SK-N-SH (cell line): Measurements from ENCODE around the gene PDIA6. TPM values are rescaled to one million over a fixed set of nuclear protein-coding genes. Genes with fewer than 3 reads are reported as not detected.

Source experiments
- CTCF ChIA-PET: fragments of 300-600, 350-600 bp; formaldehyde crosslinking; extraction: SDS; loops from one replicate; lab custom pipeline; 2021; lab: Yijun Ruan, JAX
- POLR2A ChIA-PET: fragments of 350-600 bp; sonication (Branson Sonifier 250); formaldehyde crosslinking; extraction: SDS; loops from one replicate; lab custom pipeline; 2020; ENCODE audit warnings: antibody characterized with exemption, inconsistent platforms; lab: Yijun Ruan, JAX
- DNase-seq: peaks from one replicate; pipeline ENCODE4 v3.0.0; 2012
- H2AFZ ChIP-seq: fragments of 200-600 bp; sonication (generic); 2 replicates; pipeline ENCODE4 v1.8.1; 2016; ENCODE audit warnings: antibody characterized with exemption, mild to moderate bottlenecking, low read depth
- H3F3A ChIP-seq: fragments of 200-600 bp; sonication (generic); replicated peaks from 2 replicates; pipeline ENCODE3; 2016; ENCODE audit warnings: antibody characterized with exemption, mild to moderate bottlenecking; ENCODE audit not compliant: insufficient read depth
- H3K27ac ChIP-seq, 2 experiments: fragments of 200-500 bp in 1 of 2; fragments of 200-600 bp in 1 of 2; sonication (Bioruptor generic) in 1 of 2; sonication (generic), shearing (Covaris generic) in 1 of 2; 2 replicates each; pipeline versions ENCODE4 v1.5.1 to v1.6.1; 2014 to 2016; ENCODE audit warnings: low read depth in 2 of 2, inconsistent platforms in 1 of 2, low read length in 1 of 2, mild to moderate bottlenecking in 1 of 2, mixed read lengths in 1 of 2
- H3K27me3 ChIP-seq: fragments of 200-600 bp; sonication (generic), shearing (Covaris generic); 2 replicates; pipeline ENCODE4 v1.6.1; 2016; ENCODE audit warnings: mixed run types; ENCODE audit not compliant: insufficient read depth
- H3K36me3 ChIP-seq, 2 experiments: fragments of 200-500 bp in 1 of 2; fragments of 200-600 bp in 1 of 2; sonication (Bioruptor generic) in 1 of 2; sonication (generic) in 1 of 2; replicated peaks in 1 of 2; 2 replicates each; pipeline versions ENCODE3 to v1.5.1; 2014 to 2016; ENCODE audit warnings: low read length in 1 of 2, mild to moderate bottlenecking in 1 of 2; ENCODE audit not compliant: insufficient read depth in 2 of 2, control insufficient read depth in 1 of 2
- H3K4me1 ChIP-seq, 2 experiments: fragments of 200-500 bp in 1 of 2; fragments of 200-600 bp in 1 of 2; sonication (Bioruptor generic) in 1 of 2; sonication (generic), shearing (Covaris generic) in 1 of 2; 2 replicates each; pipeline versions ENCODE4 v1.5.1 to v1.6.1; 2014 to 2016; ENCODE audit warnings: low read depth in 1 of 2, low read length in 1 of 2, mixed run types in 1 of 2; ENCODE audit not compliant: insufficient read depth in 2 of 2, control insufficient read depth in 1 of 2
- H3K4me2 ChIP-seq: fragments of 200-600 bp; sonication (generic), shearing (Covaris generic); 2 replicates; pipeline ENCODE4 v1.6.1; 2017; ENCODE audit warnings: mixed run types
- H3K4me3 ChIP-seq, 2 experiments: fragments of 200-500 bp in 1 of 2; fragments of 200-600 bp in 1 of 2; sonication (Bioruptor generic) in 1 of 2; sonication (generic), shearing (Covaris generic) in 1 of 2; 2 replicates each; pipeline versions ENCODE4 v1.5.1 to v1.8.1; 2014 to 2016; ENCODE audit warnings: low read depth in 2 of 2, inconsistent platforms in 1 of 2, low read length in 1 of 2, mild to moderate bottlenecking in 1 of 2, mixed read lengths in 1 of 2, moderate library complexity in 1 of 2
- H3K79me2 ChIP-seq: fragments of 200-600 bp; sonication (generic); 2 replicates; pipeline ENCODE4 v1.8.1; 2017; ENCODE audit warnings: mild to moderate bottlenecking; ENCODE audit not compliant: insufficient read depth
- H3K9ac ChIP-seq: fragments of 200-600 bp; sonication (generic); 2 replicates; pipeline ENCODE4 v1.6.1; 2017; ENCODE audit warnings: mixed run types
- H3K9me2 ChIP-seq: fragments of 200-600 bp; sonication (generic); 2 replicates; pipeline ENCODE4 v1.6.1; 2017; ENCODE audit warnings: mixed run types
- H3K9me3 ChIP-seq: fragments of 200-600 bp; sonication (generic); 2 replicates; pipeline ENCODE4 v1.6.1; 2017; ENCODE audit warnings: mixed run types, mild to moderate bottlenecking, moderate library complexity
- H4K20me1 ChIP-seq: fragments of 200-600 bp; sonication (generic); 2 replicates; pipeline ENCODE4 v1.6.1; 2017; ENCODE audit warnings: mild to moderate bottlenecking, mixed run types; ENCODE audit not compliant: insufficient read depth
- CTCF ChIP-seq: fragments of 200-600 bp; sonication (generic); IDR thresholded peaks from 2 replicates; pipeline ENCODE4 v1.6.1; 2017; ENCODE audit warnings: antibody characterized with exemption, mild to moderate bottlenecking, moderate library complexity
- ELF1 ChIP-seq: IDR thresholded peaks from 2 replicates; pipeline ENCODE4 v1.4.0; 2012
- FOSL2 ChIP-seq: IDR thresholded peaks from 2 replicates; pipeline ENCODE4 v1.4.0; 2012; ENCODE audit warnings: low read depth, mild to moderate bottlenecking, moderate library complexity, borderline replicate concordance
- FOXJ3 ChIP-seq: sonication (generic); formaldehyde crosslinking; IDR thresholded peaks from 2 replicates; pipeline ENCODE4 v1.5.1; 2020; ENCODE audit warnings: mild to moderate bottlenecking, missing genetic modification reagents
- GATA2 ChIP-seq: sonication (generic); formaldehyde crosslinking; IDR thresholded peaks from 2 replicates; pipeline ENCODE4 v1.5.0; 2020; ENCODE audit warnings: mild to moderate bottlenecking, missing genetic modification reagents
- POLR2AphosphoS5 ChIP-seq: IDR thresholded peaks from 2 replicates; pipeline ENCODE4 v1.6.1; 2012; ENCODE audit warnings: low read depth, low read length
- REST ChIP-seq: IDR thresholded peaks from 2 replicates; pipeline ENCODE4 v1.6.1; 2012; ENCODE audit warnings: mild to moderate bottlenecking, low read depth, low read length, moderate library complexity
- RFX5 ChIP-seq: IDR thresholded peaks from 2 replicates; pipeline ENCODE4 v1.6.1; 2012; ENCODE audit warnings: mild to moderate bottlenecking, improper control_type of control experiment, low read length
- SIN3A ChIP-seq: IDR thresholded peaks from 2 replicates; pipeline ENCODE4 v1.6.1; 2012; ENCODE audit warnings: low read depth, mild to moderate bottlenecking, low read length, moderate library complexity, borderline replicate concordance
- TAF1 ChIP-seq: IDR thresholded peaks from 2 replicates; pipeline ENCODE4 v1.6.1; 2012; ENCODE audit warnings: low read depth, mild to moderate bottlenecking, low read length, moderate library complexity, borderline replicate concordance
- TCF12 ChIP-seq: IDR thresholded peaks from 2 replicates; pipeline ENCODE4 v1.4.0; 2012
- USF1 ChIP-seq: IDR thresholded peaks from 2 replicates; pipeline ENCODE4 v1.4.0; 2012; ENCODE audit warnings: low read depth, borderline replicate concordance
- YY1 ChIP-seq: IDR thresholded peaks from 2 replicates; pipeline ENCODE4 v1.4.0; 2012; ENCODE audit warnings: low read depth, mild to moderate bottlenecking
- ZBTB33 ChIP-seq: IDR thresholded peaks from 2 replicates; pipeline ENCODE4 v1.4.0; 2012; ENCODE audit warnings: low read depth, borderline replicate concordance
- WGBS: methylation state at CpG from one replicate; pipeline ENCODE4 v1.1.6; 2017; ENCODE audit warnings: low lambda C conversion rate; 5-methylcytosine and 5-hydroxymethylcytosine counted together
- polyA plus RNA-seq, 3 experiments: library from polyadenylated mRNA; depleted of rRNA; stranded (reverse); fragments of >200 nt; gene quantifications; 2 replicates each; pipeline ENCODE4 v1.2.3, GENCODE V29; 2012

The PDIA6 gene
- polyA plus RNA-seq, 1 of the 3 experiments (the other 2 are of a cell fraction): 325 TPM

GRCh38 chr2:10740226-10740625 lies 72.4 kb downstream of the PDIA6 start:
- Histone ChIP-seq H2AFZ (no peak overlapping the region), H3K9me3 (no peaks in the 10 kb centered on the region), H3K27me3 (no peaks in the 10 kb centered on the region; the same call in 1 of the 2 replicates), H3K4me2 (no peak overlapping the region), H3K36me3 (no peaks in the 10 kb centered on the region), H3K27ac (no peak overlapping the region), H3F3A (no peaks in the 10 kb centered on the region), H4K20me1 (no peaks in the 10 kb centered on the region), H3K4me1 (no peaks in the 10 kb centered on the region), H3K4me3 (no peak overlapping the region), H3K9ac (no peak overlapping the region), H3K79me2 (no peaks in the 10 kb centered on the region), H3K9me2 (no peaks in the 10 kb centered on the region)
- ChIA-PET CTCF (interaction anchor here (0.6 to 1.3 kb wide), 4 partner anchors 9 to 384 kb away, joined by 3 read pairs; no protein-coding TSS in a partner anchor), POLR2A (no interaction called here)
- 81% methylated on average over 3 of the region's 3 CpGs for WGBS
- DNase-seq: no peak
- TF ChIP-seq YY1: no peak

- H3K4me1 ChIP-seq: no peaks in the 10 kb centered on the region; a peak in 1 of 4 replicates
- TF ChIP-seq FOSL2: no peak
- no peak overlapping the region for H3K4me2 ChIP-seq
- H3K9me3 ChIP-seq: no peaks in the 10 kb centered on the region
- no peak for DNase-seq
- CTCF ChIA-PET: no interaction called here
- no peak overlapping the region for H3K27ac ChIP-seq
- no peaks in the 10 kb centered on the region; the same call in 1 of the 2 replicates for H3K27me3 ChIP-seq
- H3K9ac ChIP-seq: no peak overlapping the region
- H3K9me2 ChIP-seq: no peaks in the 10 kb centered on the region
- H3K36me3 ChIP-seq: no peaks in the 10 kb centered on the region
- no peaks in the 10 kb centered on the region for H3K79me2 ChIP-seq
- no peak overlapping the region for H2AFZ ChIP-seq
- POLR2A ChIA-PET: no interaction called here
- H3F3A ChIP-seq: no peaks in the 10 kb centered on the region
- 81% methylated on average over 6 of the region's 6 CpGs for WGBS
- no peak overlapping the region for H3K4me3 ChIP-seq
- H4K20me1 ChIP-seq: no peaks in the 10 kb centered on the region
Observed at GRCh38 chr2:10738192-10738591, 74.4 kb downstream of the PDIA6 start.

GRCh38 chr2:10733980-10734379 lies 78.6 kb downstream of the PDIA6 start:
- CTCF ChIA-PET: interaction anchor here (1.6 to 1.9 kb wide), 2 partner anchors 12 to 98 kb away, joined by 5 to 6 read pairs; partner anchors contain the start of gene ATP6V1C2
- TF ChIP-seq GATA2 (no peak), ZBTB33 (no peak), REST (no peak), TAF1 (no peak), POLR2AphosphoS5 (no peak), TCF12 (no peak), SIN3A (no peak), USF1 (no peak), ELF1 (no peak), RFX5 (no peak), CTCF (no peak), FOXJ3 (CRISPR knock-in tag) (no peak)

More at GRCh38 chr2:10733980-10734379, 78.6 kb downstream of the PDIA6 start:
- 84% methylated on average over 5 of the region's 5 CpGs for WGBS
- no peak overlapping the region for H3K4me2 ChIP-seq
- H3K36me3 ChIP-seq: no peaks in the 10 kb centered on the region
- H3K27ac ChIP-seq: no peak overlapping the region
- no peaks in the 10 kb centered on the region for H3K27me3 ChIP-seq
- H3F3A ChIP-seq: no peaks in the 10 kb centered on the region
- H3K79me2 ChIP-seq: no peaks in the 10 kb centered on the region
- H3K9ac ChIP-seq: no peak overlapping the region
- H3K4me3 ChIP-seq: no peak overlapping the region
- no peaks in the 10 kb centered on the region; a peak in 1 of 4 replicates for H3K4me1 ChIP-seq
- H3K9me3 ChIP-seq: no peaks in the 10 kb centered on the region
- H3K9me2 ChIP-seq: no peaks in the 10 kb centered on the region
- DNase-seq: no peak
- no peak overlapping the region for H2AFZ ChIP-seq
- no peaks in the 10 kb centered on the region for H4K20me1 ChIP-seq
- POLR2A ChIA-PET: no interaction called here
